Astrocyte of the hippocampus (primary cell): Measurements from ENCODE around the gene MSRB3.

Experiments used
- DNase-seq: peaks from one replicate; pipeline ENCODE4 v3.0.0; 2011; ENCODE audit warnings: low read depth, low spot score

MSRB3 gene

GRCh38 chr12:65391711-65392110 is 113.2 kb downstream of the MSRB3 start:
- no peak for DNase-seq

- DNase-seq, result no peak
These were observed 114.0 kb downstream of the MSRB3 start for GRCh38 chr12:65392491-65392890.

GRCh38 chr12:65403188-65403587 is 124.7 kb downstream of the MSRB3 start:
- DNase-seq, result peak; percentile 30

GRCh38 chr12:65407388-65408149 is 129.1 kb downstream of the MSRB3 start:
- DNase-seq, result no peak

GRCh38 chr12:65408441-65408840 is 130.0 kb downstream of the MSRB3 start:
- no peak for DNase-seq

- DNase-seq, result no peak
These were observed 131.2 kb downstream of the MSRB3 start for GRCh38 chr12:65409726-65410125.

GRCh38 chr12:65411171-65411570 is 132.7 kb downstream of the MSRB3 start:
- no peak for DNase-seq

- no peak for DNase-seq
These were observed 136.0 kb downstream of the MSRB3 start for GRCh38 chr12:65414526-65414925.

GRCh38 chr12:65415826-65416225 is 137.3 kb downstream of the MSRB3 start:
- no peak for DNase-seq

- no peak for DNase-seq
These were observed 141.0 kb downstream of the MSRB3 start for GRCh38 chr12:65419284-65420072.

- no peak for DNase-seq
These were observed 142.5 kb downstream of the MSRB3 start for GRCh38 chr12:65420941-65421340.

GRCh38 chr12:65427646-65428045 is 149.2 kb downstream of the MSRB3 start:
- DNase-seq, result no peak

- DNase-seq, result no peak
These were observed 151.5 kb downstream of the MSRB3 start for GRCh38 chr12:65430006-65430405.

- DNase-seq, result peak; percentile 75
These were observed 152.3 kb downstream of the MSRB3 start for GRCh38 chr12:65430571-65431306.

- no peak for DNase-seq
These were observed 153.6 kb downstream of the MSRB3 start for GRCh38 chr12:65432114-65432513.

GRCh38 chr12:65432651-65433050 is 154.2 kb downstream of the MSRB3 start:
- no peak for DNase-seq

GRCh38 chr12:65434737-65435136 is 156.3 kb downstream of the MSRB3 start:
- no peak for DNase-seq

GRCh38 chr12:65443038-65443437 is 164.6 kb downstream of the MSRB3 start:
- no peak for DNase-seq

GRCh38 chr12:65444996-65445395 is 166.5 kb downstream of the MSRB3 start:
- DNase-seq, result no peak

GRCh38 chr12:65446901-65447300 is 168.4 kb downstream of the MSRB3 start:
- no peak for DNase-seq

- DNase-seq, result peak; percentile 36
These were observed 170.9 kb downstream of the MSRB3 start for GRCh38 chr12:65449400-65449799.

GRCh38 chr12:65450625-65451024 is 172.1 kb downstream of the MSRB3 start:
- no peak for DNase-seq
